GM23248 (cell line): ENCODE measurements around the gene NPAS1.

Experiments used
- EZH2 ChIP-seq: fragments of 200-600 bp; sonication (generic); IDR thresholded peaks from 2 replicates; pipeline ENCODE4 v1.6.1; 2018; ENCODE audit warnings: antibody characterized with exemption, mild to moderate bottlenecking; ENCODE audit not compliant: insufficient read depth, poor library complexity, severe bottlenecking
- EZH2phosphoT487 ChIP-seq: fragments of 200-600 bp; sonication (generic); IDR thresholded peaks from 2 replicates; pipeline ENCODE4 v1.6.1; 2018; ENCODE audit warnings: antibody characterized with exemption, moderate library complexity, mild to moderate bottlenecking, low read depth; ENCODE audit not compliant: insufficient read depth

DNA sequence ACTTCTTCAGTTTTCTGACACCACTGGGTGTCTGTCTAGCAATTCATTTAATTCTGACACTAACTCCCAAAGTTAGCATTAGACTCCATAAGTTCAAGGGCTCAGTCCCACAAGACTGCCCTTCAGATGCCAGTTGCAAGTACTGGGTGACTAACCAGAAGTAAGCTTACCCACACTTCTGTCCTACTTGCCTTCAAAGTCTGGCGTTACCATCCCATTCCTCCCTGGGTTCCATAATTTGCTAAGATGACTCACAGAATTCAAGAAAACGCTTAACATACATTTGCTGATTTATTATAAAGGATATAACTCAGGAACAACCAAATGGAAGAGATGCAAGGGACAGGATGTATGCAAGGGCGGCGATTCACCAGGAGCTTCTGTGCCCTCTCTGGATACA lies 45.5 kb upstream of the NPAS1 start:
- TF ChIP-seq EZH2phosphoT487 = no peak
- no peak for TF ChIP-seq EZH2
